Measurements from ENCODE around the gene KIF5B.
"Not testable (repeated sequence)": the region's sequence is repeated elsewhere in the genome, so short reads cannot be mapped to it uniquely, and the experiment has no call there.

The KIF5B gene

DNA sequence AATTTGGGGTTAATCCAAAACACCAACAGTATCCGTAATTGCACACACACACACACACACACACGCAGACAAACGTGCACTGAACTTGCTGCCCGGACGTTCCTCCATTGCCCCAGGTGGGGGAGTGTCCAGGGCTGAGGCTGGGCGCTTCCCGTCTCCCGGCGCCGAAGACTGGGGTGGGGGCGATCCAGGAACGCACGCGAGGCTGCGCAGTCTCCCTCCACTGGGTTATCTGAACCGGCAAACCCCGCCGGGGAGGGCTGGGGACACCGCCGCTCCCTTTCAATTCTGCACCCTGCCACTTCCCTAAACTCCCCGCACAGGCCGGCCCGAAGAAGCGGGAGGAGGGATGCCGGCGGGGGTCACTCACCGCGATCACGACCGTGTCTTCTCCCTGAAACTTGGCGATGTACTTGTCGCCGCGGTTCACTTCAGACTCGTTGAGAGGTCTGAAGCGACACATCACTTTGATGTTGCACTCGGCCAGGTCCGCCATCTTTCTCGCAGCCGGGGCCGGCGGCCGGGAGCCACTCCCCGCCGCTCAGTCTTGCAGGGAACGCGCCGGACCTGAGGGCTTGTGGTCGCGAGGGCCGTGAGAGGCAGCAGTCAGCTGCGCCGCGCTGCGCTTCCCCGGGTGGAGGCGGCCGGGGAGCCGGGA lies 618 bp downstream of the KIF5B start:
- peak; percentile 55 for DNase-seq (ENCODE audit: low spot score)
- TF ChIP-seq, protein P1, sequence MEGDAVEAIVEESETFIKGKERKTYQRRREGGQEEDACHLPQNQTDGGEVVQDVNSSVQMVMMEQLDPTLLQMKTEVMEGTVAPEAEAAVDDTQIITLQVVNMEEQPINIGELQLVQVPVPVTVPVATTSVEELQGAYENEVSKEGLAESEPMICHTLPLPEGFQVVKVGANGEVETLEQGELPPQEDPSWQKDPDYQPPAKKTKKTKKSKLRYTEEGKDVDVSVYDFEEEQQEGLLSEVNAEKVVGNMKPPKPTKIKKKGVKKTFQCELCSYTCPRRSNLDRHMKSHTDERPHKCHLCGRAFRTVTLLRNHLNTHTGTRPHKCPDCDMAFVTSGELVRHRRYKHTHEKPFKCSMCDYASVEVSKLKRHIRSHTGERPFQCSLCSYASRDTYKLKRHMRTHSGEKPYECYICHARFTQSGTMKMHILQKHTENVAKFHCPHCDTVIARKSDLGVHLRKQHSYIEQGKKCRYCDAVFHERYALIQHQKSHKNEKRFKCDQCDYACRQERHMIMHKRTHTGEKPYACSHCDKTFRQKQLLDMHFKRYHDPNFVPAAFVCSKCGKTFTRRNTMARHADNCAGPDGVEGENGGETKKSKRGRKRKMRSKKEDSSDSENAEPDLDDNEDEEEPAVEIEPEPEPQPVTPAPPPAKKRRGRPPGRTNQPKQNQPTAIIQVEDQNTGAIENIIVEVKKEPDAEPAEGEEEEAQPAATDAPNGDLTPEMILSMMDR (IDR thresholded peaks at IDR 0.05; ENCODE audit: extremely low read depth, missing control alignments) = no peak

DNA sequence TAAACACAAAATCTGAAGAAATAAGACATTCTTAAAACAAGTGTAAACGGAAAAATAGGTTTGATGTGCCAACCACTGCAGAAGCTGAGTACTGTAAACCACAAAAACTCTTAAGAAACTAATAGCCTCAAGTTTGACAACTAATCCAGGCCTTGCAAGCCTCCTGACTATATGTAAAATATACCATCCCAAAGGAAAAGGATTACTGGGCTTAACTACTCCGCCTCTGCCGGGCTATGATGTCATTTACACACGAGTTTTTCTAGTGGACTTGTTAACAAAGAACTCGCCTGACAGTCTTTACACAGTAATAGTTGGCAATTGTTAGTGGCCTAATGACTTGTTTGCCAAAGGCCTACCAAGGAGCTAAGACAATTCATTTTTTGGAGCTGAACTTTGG lies 2.1 kb downstream of the KIF5B start:
- no peak for DNase-seq (ENCODE audit: low spot score)
- TF ChIP-seq, protein P1 (IDR thresholded peaks at IDR 0.05; ENCODE audit: extremely low read depth, missing control alignments) = no peak

DNA sequence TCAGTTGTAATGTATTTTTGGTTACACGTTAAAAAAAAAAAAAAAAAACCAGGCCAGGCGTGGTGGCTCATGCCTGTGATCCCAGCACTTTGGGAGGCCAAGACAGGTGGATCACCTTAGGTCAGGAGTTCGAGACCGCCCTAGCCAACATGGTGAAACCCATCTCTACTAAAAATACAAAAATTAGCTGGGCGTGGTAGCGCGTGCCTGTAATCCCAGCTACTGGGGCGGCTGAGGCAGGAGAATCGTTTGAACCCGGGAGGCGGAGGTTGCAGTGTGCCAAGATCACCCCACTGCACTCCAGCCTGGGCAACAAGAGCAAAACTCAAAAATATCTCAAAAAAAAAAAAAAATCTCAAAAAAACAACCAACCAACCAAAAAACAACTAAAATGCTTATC lies 2.8 kb downstream of the KIF5B start:
- DNase-seq (ENCODE audit: low spot score) = not testable (repeated sequence)

DNA sequence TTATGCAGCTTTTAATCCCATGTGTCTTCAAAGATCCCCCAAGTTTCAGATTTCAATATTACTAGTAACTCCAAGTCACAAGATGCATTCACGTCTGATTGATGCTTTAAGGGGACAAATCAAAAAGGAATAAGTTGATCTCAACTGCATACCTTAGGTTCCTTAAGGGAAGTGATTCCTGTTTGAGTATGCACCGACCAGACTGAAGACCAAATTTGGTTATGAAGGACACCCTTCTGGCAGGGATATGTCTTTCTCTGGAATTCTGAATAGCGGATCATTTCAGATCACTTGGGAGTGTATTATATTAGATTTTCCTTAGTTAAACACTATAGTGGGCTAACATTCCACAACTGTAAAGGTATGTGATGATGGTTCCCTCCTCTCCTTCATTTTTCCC lies 4.3 kb downstream of the KIF5B start:
- no peak for DNase-seq (ENCODE audit: low spot score)
- TF ChIP-seq, protein P1 (IDR thresholded peaks at IDR 0.05; ENCODE audit: extremely low read depth, missing control alignments) = no peak

DNA sequence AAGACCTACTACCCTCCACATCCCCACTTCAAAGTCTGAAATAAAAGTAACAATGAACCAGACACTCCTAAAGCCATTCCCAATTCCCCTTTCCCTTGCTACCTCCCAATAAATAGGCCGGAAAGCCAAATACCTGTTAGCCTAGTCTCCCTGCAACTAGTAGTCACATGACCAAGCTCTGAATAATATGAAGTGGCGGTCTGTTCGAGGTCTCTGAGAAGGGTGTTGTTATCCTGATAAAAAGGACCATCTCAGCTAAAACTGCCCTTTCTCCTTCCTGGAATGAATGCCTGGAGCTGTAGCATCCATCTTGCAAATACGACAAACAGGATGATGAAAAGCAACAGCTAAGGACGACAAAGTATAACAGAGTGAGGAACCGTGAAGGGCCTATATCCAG lies 6.0 kb downstream of the KIF5B start:
- TF ChIP-seq, protein P1 (IDR thresholded peaks at IDR 0.05; ENCODE audit: extremely low read depth, missing control alignments) = no peak
- no peak for DNase-seq (ENCODE audit: low spot score)

DNA sequence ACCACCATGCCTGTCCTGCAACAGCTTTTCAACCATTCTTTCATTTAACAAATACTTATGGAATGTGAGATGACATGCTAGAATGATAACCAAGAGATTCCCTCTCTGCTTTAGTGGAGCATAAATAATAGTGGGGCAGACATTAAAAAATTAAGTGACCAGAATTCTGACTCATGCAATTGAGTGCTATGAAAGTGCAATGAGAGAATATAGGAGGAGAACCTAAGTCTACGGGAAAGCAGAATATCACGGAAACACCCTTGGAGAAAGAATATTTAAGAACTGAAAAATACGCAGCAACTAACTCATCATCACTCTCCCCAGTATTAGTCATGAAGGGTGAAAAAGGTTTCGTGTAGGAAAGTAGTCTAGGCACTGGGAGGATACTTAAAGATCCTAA lies 7.1 kb downstream of the KIF5B start:
- TF ChIP-seq, protein P1 (IDR thresholded peaks at IDR 0.05; ENCODE audit: extremely low read depth, missing control alignments) = no peak
- no peak for DNase-seq (ENCODE audit: low spot score)

DNA sequence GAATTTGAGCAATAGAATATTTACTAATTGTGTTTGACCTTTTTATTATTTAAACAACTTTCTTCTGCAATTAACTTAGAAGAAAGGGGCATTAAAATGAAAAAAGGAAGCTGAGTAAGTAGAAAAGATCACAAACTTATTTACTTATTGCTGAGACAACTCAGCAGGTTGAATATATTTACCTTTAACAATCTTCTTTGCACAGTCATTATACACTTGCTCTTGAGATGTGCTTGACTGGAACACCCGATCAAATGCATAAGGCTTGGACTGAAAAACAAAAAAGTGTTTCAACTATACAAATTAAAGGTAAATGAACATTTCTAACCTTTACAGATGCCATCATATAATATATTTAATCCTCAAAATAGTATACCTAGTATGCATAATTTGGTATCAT lies 7.9 kb downstream of the KIF5B start:
- DNase-seq (ENCODE audit: low spot score) = no peak
- TF ChIP-seq, protein P1 (IDR thresholded peaks at IDR 0.05; ENCODE audit: extremely low read depth, missing control alignments) = no peak

DNA sequence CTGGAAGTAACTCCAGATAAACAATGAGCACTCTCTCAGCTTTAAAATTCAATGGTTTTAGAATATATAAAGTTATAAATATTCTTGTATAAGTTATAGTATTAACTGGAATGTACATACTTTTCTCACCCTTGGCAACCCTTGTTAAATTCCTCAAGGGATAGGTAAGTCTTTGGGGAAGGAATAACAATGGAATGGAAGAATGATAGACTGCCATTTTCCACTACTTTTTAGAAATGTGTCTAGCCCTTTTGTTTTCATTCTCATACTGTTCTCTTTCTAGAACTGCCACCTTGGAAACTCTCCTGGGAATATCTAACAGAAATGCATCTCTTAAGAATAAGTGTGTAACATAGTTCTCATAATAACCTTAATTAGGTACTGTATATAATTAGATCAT lies 8.3 kb downstream of the KIF5B start:
- DNase-seq (ENCODE audit: low spot score) = no peak
- TF ChIP-seq, protein P1 (IDR thresholded peaks at IDR 0.05; ENCODE audit: extremely low read depth, missing control alignments) = no peak

All from GM20000 (cell line).